ENCODE data around the gene SP140L.

DNA sequence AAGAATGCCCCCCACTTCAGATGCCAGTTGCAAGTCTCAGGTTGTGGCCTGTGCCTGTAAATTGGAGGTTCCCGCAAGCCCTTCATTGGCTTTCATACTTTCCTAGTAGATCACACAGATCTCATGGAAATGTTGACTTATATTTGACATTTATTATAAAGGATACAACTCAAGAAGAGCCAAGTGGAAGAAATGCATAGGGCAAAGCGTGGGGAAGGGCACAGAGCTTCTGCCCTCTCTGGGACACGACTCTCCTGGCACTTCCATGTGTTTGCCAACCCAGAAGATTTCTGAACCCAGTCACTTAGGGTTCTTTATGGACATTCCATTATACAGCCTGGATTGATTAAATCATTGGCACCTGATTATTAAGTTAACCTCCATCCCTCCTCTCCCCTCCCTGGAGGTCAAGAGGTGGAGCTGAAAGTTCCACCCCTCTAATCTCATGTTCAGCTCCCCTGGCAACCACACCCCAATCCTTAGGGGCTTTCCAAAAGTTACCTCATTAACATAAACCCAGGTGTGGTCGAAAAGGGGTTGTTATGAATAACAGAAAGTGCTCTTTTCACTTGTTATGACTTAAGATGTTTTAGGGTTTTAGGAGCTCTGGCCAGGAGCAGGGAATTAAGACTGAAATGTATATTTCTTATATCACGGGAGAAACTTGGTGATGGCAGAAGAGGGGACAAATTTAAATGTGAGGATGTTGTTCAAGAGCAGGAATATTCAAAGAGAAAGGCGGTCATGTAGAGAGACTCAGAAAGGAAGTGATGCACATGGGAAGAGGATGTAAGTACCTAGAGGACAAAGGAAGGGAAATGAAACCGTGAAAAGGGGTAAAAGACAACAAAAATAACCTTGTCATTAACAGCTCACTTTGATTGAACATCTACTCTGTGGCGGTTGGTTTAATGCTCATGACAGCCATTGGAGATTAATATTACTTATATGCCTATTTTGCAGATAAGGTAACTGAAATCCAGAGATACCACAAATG is 120.8 kb downstream of the SP140L start:
- TF ChIP-seq, protein P1, sequence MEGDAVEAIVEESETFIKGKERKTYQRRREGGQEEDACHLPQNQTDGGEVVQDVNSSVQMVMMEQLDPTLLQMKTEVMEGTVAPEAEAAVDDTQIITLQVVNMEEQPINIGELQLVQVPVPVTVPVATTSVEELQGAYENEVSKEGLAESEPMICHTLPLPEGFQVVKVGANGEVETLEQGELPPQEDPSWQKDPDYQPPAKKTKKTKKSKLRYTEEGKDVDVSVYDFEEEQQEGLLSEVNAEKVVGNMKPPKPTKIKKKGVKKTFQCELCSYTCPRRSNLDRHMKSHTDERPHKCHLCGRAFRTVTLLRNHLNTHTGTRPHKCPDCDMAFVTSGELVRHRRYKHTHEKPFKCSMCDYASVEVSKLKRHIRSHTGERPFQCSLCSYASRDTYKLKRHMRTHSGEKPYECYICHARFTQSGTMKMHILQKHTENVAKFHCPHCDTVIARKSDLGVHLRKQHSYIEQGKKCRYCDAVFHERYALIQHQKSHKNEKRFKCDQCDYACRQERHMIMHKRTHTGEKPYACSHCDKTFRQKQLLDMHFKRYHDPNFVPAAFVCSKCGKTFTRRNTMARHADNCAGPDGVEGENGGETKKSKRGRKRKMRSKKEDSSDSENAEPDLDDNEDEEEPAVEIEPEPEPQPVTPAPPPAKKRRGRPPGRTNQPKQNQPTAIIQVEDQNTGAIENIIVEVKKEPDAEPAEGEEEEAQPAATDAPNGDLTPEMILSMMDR (IDR thresholded peaks at IDR 0.05), result no peak
- peak in 1 of 4 donors; percentile 11 for TF ChIP-seq POLR2A (IDR thresholded peaks at IDR 0.05)
